AG10803 (cell line): Measurements from ENCODE around the gene NAA35.

Experiments used
- DNase-seq: peaks from one replicate; pipeline ENCODE4 v3.0.0; 2010; ENCODE audit warnings: low read depth
- H3K4me3 ChIP-seq: 2 replicates; pipeline ENCODE4 v1.5.1; 2011; ENCODE audit warnings: mild to moderate bottlenecking, low read length, control low read depth
- CTCF ChIP-seq: conservative IDR thresholded peaks from 2 replicates; pipeline ENCODE4 v1.5.1; 2011; ENCODE audit warnings: mild to moderate bottlenecking, low read length, control low read depth, inconsistent platforms

Gene NAA35

GRCh38 chr9:85940832-85941621 lies at the start of gene NAA35:
NAA35 (plus strand) TSS chr9:85941146; CDS start chr9:85942160, 1,014 bp downstream.
- peak within 1 kb of the TSS; percentile 88 for H3K4me3 ChIP-seq
- no peak for TF ChIP-seq CTCF
- DNase-seq: peak; percentile 96

- DNase-seq: no peak
- TF ChIP-seq CTCF: no peak
These were observed 48.5 kb upstream of the NAA35 start for GRCh38 chr9:85892401-85892800.

GRCh38 chr9:85895685-85896084 lies 45.3 kb upstream of the NAA35 start:
- TF ChIP-seq CTCF: no peak
- no peak for DNase-seq
- H3K4me3 ChIP-seq: no peak overlapping the region

More at GRCh38 chr9:85892401-85892800, 48.5 kb upstream of the NAA35 start:
- no peak overlapping the region for H3K4me3 ChIP-seq

GRCh38 chr9:85897848-85898247 lies 43.1 kb upstream of the NAA35 start:
- no peak for DNase-seq
- no peak for TF ChIP-seq CTCF
- H3K4me3 ChIP-seq: no peak overlapping the region

- TF ChIP-seq CTCF: no peak
- DNase-seq: no peak
- H3K4me3 ChIP-seq: no peak overlapping the region
These were observed 42.6 kb upstream of the NAA35 start for GRCh38 chr9:85898332-85898731.

GRCh38 chr9:85899388-85899787 lies 41.6 kb upstream of the NAA35 start:
- H3K4me3 ChIP-seq: no peak overlapping the region
- TF ChIP-seq CTCF: no peak
- DNase-seq: no peak

- DNase-seq: peak; percentile 41
- peak; percentile 83 for TF ChIP-seq CTCF
- H3K4me3 ChIP-seq: no peak overlapping the region
These were observed 40.3 kb upstream of the NAA35 start for GRCh38 chr9:85900504-85901201.
